ENCODE data around the gene NUDT22.
"Not testable (repeated sequence)": the region's sequence is repeated elsewhere in the genome, so short reads cannot be mapped to it uniquely, and the experiment has no call there.

NUDT22 gene

DNA sequence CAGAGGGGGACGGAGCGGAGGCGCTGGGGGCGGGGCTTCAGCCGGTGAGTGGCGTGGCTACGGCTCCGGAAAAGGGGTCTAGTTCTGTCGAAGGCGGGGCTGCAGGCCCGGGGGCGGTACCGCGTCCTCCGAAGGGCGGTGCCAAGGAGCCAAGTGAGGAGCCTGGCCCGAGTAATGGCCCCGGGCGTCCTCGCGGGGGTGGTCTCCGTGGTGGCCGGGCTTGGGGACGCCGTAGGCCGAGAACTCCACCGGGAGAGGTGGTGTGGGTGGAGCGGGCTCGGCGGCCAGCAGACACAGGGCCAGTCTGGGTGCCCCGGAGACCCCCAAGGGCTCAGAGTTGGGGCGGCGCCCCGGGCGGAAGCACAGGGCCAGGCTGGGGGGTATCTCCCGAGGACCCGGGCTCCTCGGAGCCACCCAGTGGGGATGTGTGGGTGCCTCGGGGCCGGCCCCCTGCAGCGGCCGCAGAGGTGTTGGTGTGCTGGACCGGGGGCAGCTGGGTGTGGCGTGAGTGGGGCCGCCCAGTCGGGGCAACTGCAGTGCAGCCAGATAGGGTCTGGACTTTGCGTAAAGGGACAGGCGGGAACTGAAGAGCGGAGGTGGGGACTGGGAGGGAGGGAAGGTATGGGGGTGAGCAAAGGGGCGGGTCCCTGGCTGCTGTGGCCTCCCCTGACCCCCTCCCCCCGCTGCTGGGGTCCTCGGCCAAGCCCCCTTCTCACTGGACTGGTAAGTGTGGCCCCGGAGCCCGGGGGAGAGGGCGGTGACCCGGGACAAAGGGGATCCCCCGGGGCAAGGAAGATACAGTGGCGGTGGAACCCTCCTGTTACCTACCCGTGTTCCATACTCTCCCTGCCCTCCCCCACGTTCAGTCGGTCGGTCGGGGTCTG, 15.7 kb downstream of the NUDT22 start:
- DNase-seq (ENCODE audit: low read depth in 2 of 2) = peak; percentile 99 to 100

GRCh38 chr11:64243236-64243854, 17.3 kb downstream of the NUDT22 start:
- DNase-seq (ENCODE audit: low read depth in 2 of 2) = no peak

- no peak for DNase-seq (ENCODE audit: low read depth in 2 of 2)
Observed at GRCh38 chr11:64244107-64244506, 18.0 kb downstream of the NUDT22 start.

DNA sequence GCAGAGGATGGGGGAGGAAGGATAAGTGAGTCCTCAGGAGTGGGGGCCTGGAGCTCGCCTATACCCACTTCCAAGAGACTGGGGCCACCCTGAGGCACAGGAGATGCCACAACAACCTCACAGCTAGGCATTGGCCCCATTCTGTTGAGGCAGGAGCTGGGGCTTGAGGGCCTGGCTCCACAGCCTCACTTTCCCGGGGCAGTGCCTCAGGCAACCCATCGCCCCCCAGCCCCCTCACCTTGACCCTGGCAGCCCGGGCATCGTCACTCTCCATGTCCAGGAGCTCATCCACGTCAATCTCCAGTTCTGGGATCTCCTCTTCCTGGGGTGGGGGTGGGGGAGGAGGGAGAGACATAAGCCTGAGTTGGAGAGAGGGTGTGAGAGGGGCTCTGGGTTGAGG, 18.9 kb downstream of the NUDT22 start:
- no peak for DNase-seq (ENCODE audit: low read depth in 2 of 2)

DNA sequence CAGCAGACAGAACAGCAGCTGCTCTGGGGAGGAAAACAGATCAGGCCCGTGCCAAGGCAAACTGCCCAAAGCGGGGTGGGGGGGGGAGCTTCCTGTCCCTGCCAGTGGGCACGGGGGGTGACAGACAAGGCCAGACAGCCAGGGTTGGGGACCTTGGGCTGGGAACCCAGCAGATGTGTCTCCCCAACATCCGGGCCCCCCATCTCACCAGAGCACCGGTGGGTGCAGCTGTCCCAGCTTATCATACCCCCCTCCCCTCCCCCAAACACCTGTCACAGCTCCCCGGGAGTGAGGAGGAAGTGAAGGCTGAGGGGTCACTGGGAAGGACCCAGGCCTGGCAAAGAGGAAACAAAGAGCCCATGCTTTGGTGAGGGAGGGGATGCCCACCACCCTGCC, 19.3 kb downstream of the NUDT22 start:
- peak in 1 of 2 donors; percentile 46 for DNase-seq (ENCODE audit: low read depth in 2 of 2)

GRCh38 chr11:64245797-64246620, 19.9 kb downstream of the NUDT22 start:
- peak; percentile 79 to 84 for DNase-seq (ENCODE audit: low read depth in 2 of 2)

GRCh38 chr11:64246621-64246870, 20.5 kb downstream of the NUDT22 start:
- DNase-seq (ENCODE audit: low read depth in 2 of 2) = not testable (repeated sequence)

GRCh38 chr11:64246871-64247728, 21.0 kb downstream of the NUDT22 start, which contains the start of gene PPP1R14B:
Gene PPP1R14B, minus strand, starts transcription at chr11:64246943. Its CDS starts 270 bp downstream, at chr11:64246673.
- DNase-seq (ENCODE audit: low read depth in 2 of 2) = peak; percentile 63 to 79

DNA sequence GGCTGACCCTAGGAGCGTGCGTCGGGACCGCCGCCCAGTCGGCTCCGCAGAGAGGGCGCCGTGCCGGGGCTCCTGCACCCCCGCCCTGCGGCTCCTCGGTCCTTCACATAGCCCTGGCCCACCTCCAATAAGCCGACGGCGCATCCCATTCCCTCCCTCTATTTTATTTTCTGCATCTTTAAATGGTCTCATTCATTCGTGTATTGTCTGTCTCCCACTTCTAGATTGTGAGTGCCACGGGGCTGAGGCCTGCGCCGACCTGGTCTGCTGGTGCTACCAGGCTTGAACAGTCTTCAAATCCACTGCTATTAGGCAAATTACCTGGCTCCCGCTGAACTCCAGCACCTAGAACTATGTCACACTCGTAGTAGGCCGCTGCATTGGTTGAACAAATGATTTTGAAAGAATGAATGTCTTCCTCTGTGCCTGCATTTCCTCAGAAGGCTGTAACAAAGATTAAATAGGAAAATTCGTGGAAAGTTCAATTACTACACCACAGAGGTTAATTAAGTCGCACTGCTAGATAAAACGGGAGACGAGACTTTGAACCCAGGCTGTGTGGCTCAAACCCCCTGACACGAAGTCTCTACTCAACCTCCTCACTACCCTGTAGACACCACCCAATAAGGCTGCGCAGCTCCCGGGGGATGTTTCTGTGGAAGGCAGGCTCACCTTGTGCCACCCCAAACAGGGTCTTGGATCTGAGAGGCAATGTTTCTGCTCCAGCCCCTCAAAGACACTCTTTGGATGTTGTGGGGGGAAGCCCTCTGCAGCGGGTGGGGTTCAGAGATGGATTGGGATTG, 21.9 kb downstream of the NUDT22 start:
- no peak for DNase-seq (ENCODE audit: low read depth in 2 of 2)

GRCh38 chr11:64248578-64248977, 22.5 kb downstream of the NUDT22 start:
- no peak for DNase-seq (ENCODE audit: low read depth in 2 of 2)

GRCh38 chr11:64249038-64249437, 23.0 kb downstream of the NUDT22 start:
- DNase-seq (ENCODE audit: low read depth in 2 of 2) = no peak

- DNase-seq (ENCODE audit: low read depth in 2 of 2) = no peak
Observed at GRCh38 chr11:64249563-64250414, 23.7 kb downstream of the NUDT22 start.

GRCh38 chr11:64250415-64251015, 24.4 kb downstream of the NUDT22 start:
- no peak for DNase-seq (ENCODE audit: low read depth in 2 of 2)

DNA sequence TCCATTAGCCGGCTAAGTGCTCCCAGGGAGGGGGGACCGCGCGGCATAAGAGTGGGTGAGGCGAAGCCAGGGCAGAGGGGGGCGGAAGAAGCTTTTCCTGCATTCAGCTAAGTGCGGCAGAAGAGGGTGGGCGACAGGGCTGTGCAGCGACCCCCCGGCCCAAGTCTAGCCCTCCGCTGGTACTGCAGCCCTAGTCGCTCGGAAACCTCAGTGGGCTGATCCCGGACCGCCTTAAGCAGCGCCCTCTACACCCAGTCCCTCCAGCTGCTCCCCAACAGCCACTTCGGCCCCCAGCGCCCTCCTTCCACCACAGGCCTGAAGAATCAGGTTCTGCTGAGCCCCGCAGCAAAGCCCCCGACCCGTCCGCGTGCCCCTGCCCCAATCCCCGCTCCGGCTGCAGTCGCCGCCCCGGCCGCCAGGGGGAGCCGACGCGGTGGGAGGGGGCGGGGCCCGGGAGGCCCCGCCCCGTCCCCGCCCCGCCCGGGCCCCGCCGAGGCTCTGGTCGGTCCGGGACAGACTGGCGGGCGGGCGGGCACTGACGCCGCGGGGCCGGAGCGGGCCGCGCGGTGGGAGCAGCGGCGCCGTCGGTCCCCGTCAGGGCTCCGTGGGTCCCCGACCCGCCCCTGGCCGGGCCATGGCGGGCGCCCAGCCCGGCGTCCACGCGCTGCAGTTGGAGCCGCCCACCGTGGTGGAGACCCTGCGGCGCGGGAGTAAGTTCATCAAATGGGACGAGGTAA, 25.1 kb downstream of the NUDT22 start, which contains the start of gene PLCB3:
Gene PLCB3 (plus strand): TSS at position 515 of the 737 bp plus-strand sequence. CDS start 120 bp downstream, at position 635.
- DNase-seq (ENCODE audit: low read depth in 2 of 2) = peak in 1 of 2 donors; percentile 50

- no peak for DNase-seq (ENCODE audit: low read depth in 2 of 2)
Observed at GRCh38 chr11:64251753-64252002, 25.6 kb downstream of the NUDT22 start.

DNA sequence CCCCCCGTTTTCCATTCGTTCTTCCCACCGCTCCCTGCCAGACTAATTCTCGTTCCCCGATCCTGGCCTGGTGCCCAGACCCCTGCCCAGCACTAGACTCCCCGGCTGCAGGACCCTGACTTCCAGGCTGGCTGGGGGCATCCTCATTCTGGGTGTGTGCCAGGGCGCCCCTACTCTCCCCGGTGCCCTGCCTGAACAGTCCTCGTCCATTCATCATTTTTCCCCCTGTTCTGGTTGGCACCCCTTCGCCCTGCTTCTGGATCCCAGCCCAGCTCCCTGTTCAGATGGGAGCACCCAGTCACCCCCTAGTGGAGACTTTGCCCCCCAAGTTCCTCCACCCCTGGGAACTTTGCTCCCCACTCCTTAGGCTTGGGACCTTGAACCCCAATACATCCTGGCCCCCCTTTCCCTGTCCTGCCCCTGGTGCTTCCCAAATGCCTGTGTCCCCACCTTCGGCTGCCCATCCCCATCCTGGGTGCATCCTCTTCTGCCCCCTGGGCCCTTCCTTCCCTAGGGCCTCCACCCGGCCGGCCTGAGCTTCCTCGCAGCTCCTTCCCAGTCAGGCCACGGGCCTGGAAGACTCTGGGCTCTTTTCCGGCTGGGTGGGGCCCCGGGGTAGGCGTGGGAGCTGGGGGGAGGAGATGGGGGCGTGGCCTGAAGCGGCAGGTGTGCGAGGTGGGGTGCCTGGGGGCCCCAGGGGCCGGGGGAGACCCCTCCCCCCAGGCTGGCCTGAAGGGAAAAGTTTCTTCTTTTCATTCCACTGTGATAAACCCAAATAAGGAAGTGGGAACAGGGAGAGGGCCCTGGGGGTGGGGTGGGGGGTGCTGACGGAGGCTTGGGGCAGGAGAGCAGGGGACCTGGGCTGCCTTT, 26.2 kb downstream of the NUDT22 start:
- DNase-seq (ENCODE audit: low read depth in 2 of 2) = no peak

GRCh38 chr11:64253043-64253442, 27.0 kb downstream of the NUDT22 start:
- DNase-seq (ENCODE audit: low read depth in 2 of 2) = no peak

DNA sequence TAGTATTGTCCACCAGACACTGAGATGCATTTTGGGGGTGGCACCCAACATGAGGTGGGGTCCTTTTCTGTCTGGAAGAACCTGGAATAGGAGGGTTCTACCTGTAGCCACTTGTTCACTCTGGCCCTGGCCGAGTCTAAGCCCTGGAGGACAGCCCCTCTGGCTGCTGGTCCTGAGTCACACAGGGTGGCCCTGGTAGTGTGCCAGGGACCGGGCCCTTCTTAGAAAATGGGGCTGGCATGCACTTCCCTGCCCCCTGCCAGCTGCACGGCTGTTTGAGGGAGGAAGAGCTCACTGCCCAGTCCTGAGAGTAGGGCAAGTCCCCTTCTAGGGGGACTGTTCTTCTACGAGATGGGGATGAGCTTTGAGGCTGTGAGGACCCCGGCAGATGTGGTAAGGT, 27.4 kb downstream of the NUDT22 start:
- no peak for DNase-seq (ENCODE audit: low read depth in 2 of 2)

All from stimulated activated CD8-positive, alpha-beta memory T cell treated with anti-CD3 and anti-CD28 coated beads, Interleukin-7, amount 100 ng/mL, for 4 hours (primary cell).